Hepatocyte (in vitro differentiated cells): ENCODE data around the gene LRRC26.

Source experiments
- CTCF ChIP-seq: fragments of 200-600 bp; sonication (generic); IDR thresholded peaks from 2 replicates; pipeline ENCODE4 v1.5.1; 2016; ENCODE audit warnings: antibody characterized with exemption, mild to moderate bottlenecking; ENCODE audit not compliant: poor library complexity
- EZH2 ChIP-seq: fragments of 200-600 bp; sonication (generic); IDR thresholded peaks from 2 replicates; pipeline ENCODE4 v1.6.1; 2016; ENCODE audit warnings: antibody characterized with exemption, mild to moderate bottlenecking, borderline replicate concordance

GRCh38 chr9:137141976-137142936 lies 27.6 kb downstream of the LRRC26 start:
- no peak for TF ChIP-seq CTCF
- no peak for TF ChIP-seq EZH2
